IPS DF 6.9 (cell line): ENCODE results near the gene RALY.

Source experiments
- DNase-seq: peaks from one replicate; pipeline ENCODE4 v3.0.0-alpha.2; 2013; ENCODE audit warnings: low read depth, low spot score
- H3K27ac ChIP-seq: one replicate; pipeline ENCODE4 v1.5.1; 2013; ENCODE audit warnings: low read length, control low read depth
- H3K27me3 ChIP-seq: 2 replicates; pipeline ENCODE4 v1.6.1; 2013; ENCODE audit warnings: mild to moderate bottlenecking, low read length; ENCODE audit not compliant: control insufficient read depth, insufficient read depth
- H3K36me3 ChIP-seq: 2 replicates; pipeline ENCODE4 v1.6.1; 2013; ENCODE audit warnings: low read length; ENCODE audit not compliant: control insufficient read depth, insufficient read depth
- H3K4me1 ChIP-seq: 2 replicates; pipeline ENCODE4 v1.6.1; 2013; ENCODE audit warnings: low read length; ENCODE audit not compliant: control insufficient read depth, insufficient read depth
- H3K4me3 ChIP-seq: 2 replicates; pipeline ENCODE4 v1.5.1; 2013; ENCODE audit warnings: mild to moderate bottlenecking, low read length
- H3K9me3 ChIP-seq: 2 replicates; pipeline ENCODE4 v1.6.1; 2013; ENCODE audit warnings: low read length, inconsistent platforms; ENCODE audit not compliant: control insufficient read depth, insufficient read depth
- WGBS: extraction: QIAGEN DNeasy Blood & Tissue Kit; methylation state at CpG from one replicate; pipeline ENCODE4 v1.1.7; 2013; ENCODE audit warnings: mixed read lengths, missing lambda C conversion rate; ENCODE audit not compliant: insufficient read length, insufficient coverage; 5-methylcytosine and 5-hydroxymethylcytosine counted together

RALY gene

GRCh38 chr20:34047010-34047687 lies 53.4 kb downstream of the RALY start:
- no peak for DNase-seq
- Histone ChIP-seq H3K27ac (no peak overlapping the region), H3K4me1 (peaks cover 3% of the 10 kb centered on the region; the same call in 1 of the 2 replicates), H3K4me3 (no peak overlapping the region), H3K36me3 (no peaks in the 10 kb centered on the region), H3K27me3 (no peaks in the 10 kb centered on the region), H3K9me3 (no peaks in the 10 kb centered on the region)
- no CpG with 5 or more reads among the region's 7 CpGs for WGBS

GRCh38 chr20:34047917-34048316 lies 54.2 kb downstream of the RALY start:
- Histone ChIP-seq H3K27ac (no peak overlapping the region), H3K4me1 (peaks cover 3% of the 10 kb centered on the region; the same call in 1 of the 2 replicates), H3K36me3 (no peaks in the 10 kb centered on the region), H3K4me3 (no peak overlapping the region), H3K9me3 (no peaks in the 10 kb centered on the region), H3K27me3 (no peaks in the 10 kb centered on the region)
- no CpG with 5 or more reads among the region's 4 CpGs for WGBS
- DNase-seq = no peak

GRCh38 chr20:34049389-34049788 lies 55.7 kb downstream of the RALY start:
- no peaks in the 10 kb centered on the region for H3K27me3 ChIP-seq
- no peak overlapping the region for H3K4me3 ChIP-seq
- H3K27ac ChIP-seq = no peak overlapping the region
- peaks cover 3% of the 10 kb centered on the region; the same call in 1 of the 2 replicates for H3K4me1 ChIP-seq
- no peak for DNase-seq
- H3K9me3 ChIP-seq = no peaks in the 10 kb centered on the region
- H3K36me3 ChIP-seq = no peaks in the 10 kb centered on the region
- no CpG with 5 or more reads among the region's 1 CpG for WGBS

- H3K4me1 ChIP-seq = peaks cover 3% of the 10 kb centered on the region; the same call in 1 of the 2 replicates
- no peaks in the 10 kb centered on the region for H3K27me3 ChIP-seq
- H3K9me3 ChIP-seq = no peaks in the 10 kb centered on the region
- H3K36me3 ChIP-seq = no peaks in the 10 kb centered on the region
- H3K27ac ChIP-seq = no peak overlapping the region
- WGBS = no CpG with 5 or more reads among the region's 4 CpGs
- H3K4me3 ChIP-seq = no peak overlapping the region
- DNase-seq = no peak
Observed at GRCh38 chr20:34049897-34050695, 56.4 kb downstream of the RALY start.

- H3K36me3 ChIP-seq = no peaks in the 10 kb centered on the region
- H3K4me1 ChIP-seq = no peaks in the 10 kb centered on the region
- no CpG with 5 or more reads among the region's 2 CpGs for WGBS
- no peak overlapping the region for H3K27ac ChIP-seq
- H3K4me3 ChIP-seq = no peak overlapping the region
- H3K27me3 ChIP-seq = no peaks in the 10 kb centered on the region
- no peak for DNase-seq
- H3K9me3 ChIP-seq = no peaks in the 10 kb centered on the region
Observed at GRCh38 chr20:34052414-34052813, 58.7 kb downstream of the RALY start.

- Histone ChIP-seq H3K4me3 (no peak overlapping the region), H3K4me1 (no peaks in the 10 kb centered on the region), H3K36me3 (no peaks in the 10 kb centered on the region), H3K27ac (no peak overlapping the region), H3K9me3 (no peaks in the 10 kb centered on the region), H3K27me3 (no peaks in the 10 kb centered on the region)
- no peak for DNase-seq
- no CpG with 5 or more reads among the region's 1 CpG for WGBS
Observed at GRCh38 chr20:34055290-34055689, 61.6 kb downstream of the RALY start.

- Histone ChIP-seq H3K27me3 (no peaks in the 10 kb centered on the region), H3K4me3 (no peak overlapping the region), H3K36me3 (no peaks in the 10 kb centered on the region), H3K4me1 (no peaks in the 10 kb centered on the region), H3K9me3 (no peaks in the 10 kb centered on the region), H3K27ac (no peak overlapping the region)
- DNase-seq = no peak
- no CpG with 5 or more reads among the region's 1 CpG for WGBS
Observed at GRCh38 chr20:34058831-34059230, 65.1 kb downstream of the RALY start.

- no peak overlapping the region for H3K27ac ChIP-seq
- no peaks in the 10 kb centered on the region for H3K36me3 ChIP-seq
- no peak overlapping the region for H3K4me3 ChIP-seq
- H3K27me3 ChIP-seq = no peaks in the 10 kb centered on the region
- no CpG with 5 or more reads among the region's 1 CpG for WGBS
- no peak for DNase-seq
- H3K4me1 ChIP-seq = no peaks in the 10 kb centered on the region
- no peaks in the 10 kb centered on the region for H3K9me3 ChIP-seq
Observed at GRCh38 chr20:34060970-34061369, 67.3 kb downstream of the RALY start.

GRCh38 chr20:34061695-34062094 lies 68.0 kb downstream of the RALY start:
- Histone ChIP-seq H3K27ac (no peak overlapping the region), H3K36me3 (no peaks in the 10 kb centered on the region), H3K4me1 (no peaks in the 10 kb centered on the region), H3K9me3 (no peaks in the 10 kb centered on the region), H3K4me3 (no peak overlapping the region), H3K27me3 (no peaks in the 10 kb centered on the region)
- DNase-seq = no peak

- DNase-seq = no peak
- Histone ChIP-seq H3K36me3 (no peaks in the 10 kb centered on the region), H3K27me3 (no peaks in the 10 kb centered on the region), H3K4me1 (no peaks in the 10 kb centered on the region), H3K27ac (no peak overlapping the region), H3K9me3 (no peaks in the 10 kb centered on the region), H3K4me3 (no peak overlapping the region)
- WGBS = no CpG with 5 or more reads among the region's 5 CpGs
Observed at GRCh38 chr20:34062570-34063482, 69.1 kb downstream of the RALY start.
